ENCODE results near the gene NKX1-1. TPM values are rescaled to one million over a fixed set of nuclear protein-coding genes. Genes with fewer than 3 reads are reported as not detected.

NKX1-1 gene
- total and polyA plus RNA-seq, 8 donors, result not detected

GRCh38 chr4:1409491-1410425 is 3.5 kb upstream of the NKX1-1 start:
- peak in 1 of 4 donors; percentile 68 for DNase-seq
- Histone ChIP-seq H3K9me3 (no peaks in the 10 kb centered on the region), H3K27ac (no peak overlapping the region), H3K4me1 (no peaks in the 10 kb centered on the region), H3K27me3 (peaks cover 90 to 100% of the 10 kb centered on the region in 2 donors), H3K36me3 (no peaks in the 10 kb centered on the region), H3K4me3 (no peak overlapping the region)
- no peak for ATAC-seq
- TF ChIP-seq CTCF (IDR thresholded peaks at IDR 0.05), result no peak
- intact Hi-C loops (cut with DNase I), result no loop called here

- H3K27ac ChIP-seq, result no peak overlapping the region
- H3K4me1 ChIP-seq, result no peaks in the 10 kb centered on the region
- DNase-seq (peak in 2 of 4 donors; percentile 26 to 59), ATAC-seq (no peak)
- TF ChIP-seq CTCF (IDR thresholded peaks at IDR 0.05), result no peak
- H3K4me3 ChIP-seq, result no peak overlapping the region
- intact Hi-C loops (cut with DNase I), result no loop called here
- H3K36me3 ChIP-seq, result no peaks in the 10 kb centered on the region
- H3K9me3 ChIP-seq, result no peaks in the 10 kb centered on the region
- H3K27me3 ChIP-seq, result peaks cover 94 to 100% of the 10 kb centered on the region in 2 donors
These were observed 2.8 kb upstream of the NKX1-1 start for GRCh38 chr4:1409079-1409478.

- no peak for ATAC-seq
- peaks cover 0 to 2% of the 10 kb centered on the region in 2 donors for H3K4me1 ChIP-seq
- no peaks in the 10 kb centered on the region for H3K36me3 ChIP-seq
- no peaks in the 10 kb centered on the region for H3K9me3 ChIP-seq
- intact Hi-C loops (cut with DNase I), result no loop called here
- H3K27ac ChIP-seq, result no peak overlapping the region
- no peak overlapping the region for H3K4me3 ChIP-seq
- peaks cover 95 to 100% of the 10 kb centered on the region in 2 donors for H3K27me3 ChIP-seq
- peak in 2 of 4 donors; percentile 23 to 44 for DNase-seq
- TF ChIP-seq CTCF (IDR thresholded peaks at IDR 0.05), result no peak
These were observed 2.2 kb upstream of the NKX1-1 start for GRCh38 chr4:1408418-1408817.

- H3K27ac ChIP-seq, result no peak overlapping the region
- no peak for ATAC-seq
- intact Hi-C loops (cut with DNase I), result no loop called here
- peaks cover 0 to 9% of the 10 kb centered on the region in 2 donors for H3K4me1 ChIP-seq
- TF ChIP-seq CTCF (IDR thresholded peaks at IDR 0.05), result no peak
- DNase-seq, result peak in 1 of 4 donors; percentile 28
- H3K27me3 ChIP-seq, result peaks cover 95 to 100% of the 10 kb centered on the region in 2 donors
- no peaks in the 10 kb centered on the region for H3K36me3 ChIP-seq
- H3K4me3 ChIP-seq, result no peak overlapping the region
- H3K9me3 ChIP-seq, result no peaks in the 10 kb centered on the region
These were observed 1.6 kb upstream of the NKX1-1 start for GRCh38 chr4:1407657-1408333.
